ENCODE data around the gene DNAJC7. TPM values are rescaled to one million over a fixed set of nuclear protein-coding genes. Genes with fewer than 3 reads are reported as not detected.
A peak's percentile ranks its signal among the peaks of the same experiment; 100 is the strongest.

Gene DNAJC7
- total and polyA plus RNA-seq, 9 of the 15 experiments (the other 6 are each of a cell fraction or from before 2014, with no cell fraction given) = 85.8 to 262 (median 157) TPM

GRCh38 chr17:41956522-41956921 lies 60.7 kb downstream of the DNAJC7 start:
- ChIA-PET CTCF (ENCODE audit: low intra/inter-chr PET ratio) (no interaction called here), POLR2A (interaction anchor here (0.6 to 1.7 kb wide), 4 partner anchors 17 to 268 kb away, joined by 3 to 9 read pairs (median 4); partner anchors contain the start of gene EIF1)
- WGBS (ENCODE audit: insufficient coverage, low coverage, missing lambda C conversion rate) = 31% methylated on average over 6 of the region's 6 CpGs
- Histone ChIP-seq H3K9me3 (replicated peaks; ENCODE audit: control insufficient read depth, insufficient read depth, low read depth, low read length) (no peaks in the 10 kb centered on the region), H3K9ac (ENCODE audit: insufficient read depth in 1 of 2, low read depth in 2 of 2, low read length in 2 of 2) (peak overlapping the region in 1 of 2 experiments; percentile 71; a peak in 1 of 4 replicates), H4K20me1 (replicated peaks; ENCODE audit: control insufficient read depth, insufficient read depth, low read length) (no peaks in the 10 kb centered on the region), H2AFZ (ENCODE audit: low read depth, low read length) (peak overlapping the region; percentile 48), H3K4me2 (ENCODE audit: insufficient read depth, low read length) (no peak overlapping the region), H3K4me1 (replicated peaks in 1 of 2; ENCODE audit: control insufficient read depth in 2 of 2, insufficient read depth in 2 of 2, low read length in 2 of 2) (peaks cover 23 to 26% of the 10 kb centered on the region in 2 experiments), H3K79me2 (ENCODE audit: control insufficient read depth, insufficient read depth, low read length) (no peaks in the 10 kb centered on the region), H3K9me1 (ENCODE audit: control insufficient read depth, insufficient read depth, low read length) (peaks cover 3% of the 10 kb centered on the region), H3K27me3 (ENCODE audit: control insufficient read depth in 2 of 2, insufficient read depth in 2 of 2, low read length in 2 of 2) (no peaks in the 10 kb centered on the region), H3K36me3 (ENCODE audit: control insufficient read depth, insufficient read depth, low read length) (no peaks in the 10 kb centered on the region), H3K4me3 (no peak overlapping the region), H3K27ac (ENCODE audit: extremely low read depth, low read depth, low read length) (peak overlapping the region; percentile 15; the same call in 1 of the 3 replicates)
- intact Hi-C loops (cut with micrococcal nuclease) = loop anchor here (5.0 kb wide), 1 partner anchor 39 kb away; the partner anchor contains the start of gene ACLY
- in situ Hi-C loops (cut with MboI) = loop anchor here (5.0 kb wide), 1 partner anchor 219 kb away; no protein-coding TSS in a partner anchor
- BruUV-seq (replicated peaks) = no TSS peak
- FAIRE-seq = peak; percentile 44
- ATAC-seq = peak; percentile 29
- peak in 1 of 4 experiments; percentile 53 for DNase-seq (ENCODE audit: extremely low read depth in 1 of 4, low spot score in 3 of 4)
- no peak for TF ChIP-seq NR2F6 (CRISPR knock-in tag; IDR thresholded peaks at IDR 0.05)
- TF ChIP-seq FOXA3 (CRISPR knock-in tag; conservative IDR thresholded peaks at IDR 0.05 in 1 of 2, IDR thresholded peaks at IDR 0.05 in 1 of 2) = no peak
- TF ChIP-seq NFIC (IDR thresholded peaks at IDR 0.05) = no peak
- no peak for TF ChIP-seq ZC3H8 (IDR thresholded peaks at IDR 0.05)
- no peak for TF ChIP-seq NFE2 (IDR thresholded peaks at IDR 0.05; ENCODE audit: low read depth)
- peak; percentile 40; the same call in 1 of the 2 replicates for TF ChIP-seq JUN (IDR thresholded peaks at IDR 0.05; ENCODE audit: borderline replicate concordance, low read depth, low read length)
- no peak for TF ChIP-seq JUN (CRISPR knock-in tag; IDR thresholded peaks at IDR 0.05; ENCODE audit: borderline replicate concordance)
- no peak for TF ChIP-seq E4F1 (CRISPR knock-in tag; IDR thresholded peaks at IDR 0.05; ENCODE audit: borderline replicate concordance)
- no peak for TF ChIP-seq ZNF699 (CRISPR knock-in tag; IDR thresholded peaks at IDR 0.05; ENCODE audit: insufficient replicate concordance)
- no peak for TF ChIP-seq SAFB (IDR thresholded peaks at IDR 0.05; ENCODE audit: borderline replicate concordance, low read depth, low read length)
- TF ChIP-seq JUND (IDR thresholded peaks at IDR 0.05; ENCODE audit: borderline replicate concordance, low read depth, low read length) = peak; percentile 61; the same call in 1 of the 2 replicates
- no peak for TF ChIP-seq JUND (tag; IDR thresholded peaks at IDR 0.05; ENCODE audit: borderline replicate concordance, low read depth, low read length)
- peak; percentile 20; the same call in 1 of the 2 replicates for TF ChIP-seq SMARCE1 (IDR thresholded peaks at IDR 0.05)
- TF ChIP-seq ZNF76 (CRISPR knock-in tag; IDR thresholded peaks at IDR 0.05; ENCODE audit: borderline replicate concordance) = no peak
- TF ChIP-seq ZNF280A (IDR thresholded peaks at IDR 0.05; ENCODE audit: low read depth, partially characterized antibody) = no peak
